ENCODE data around the gene LATS1.
"Not testable (repeated sequence)": the region's sequence is repeated elsewhere in the genome, so short reads cannot be mapped to it uniquely, and the experiment has no call there.

The LATS1 gene

GRCh38 chr6:149680503-149680902, 37.4 kb downstream of the LATS1 start:
- H3K27me3 Mint-ChIP-seq (ENCODE audit: low read depth), result no peaks in the 10 kb centered on the region
- no peak overlapping the region for H3K27ac Mint-ChIP-seq
- H3K36me3 Mint-ChIP-seq (ENCODE audit: low read depth), result peaks cover 59% of the 10 kb centered on the region
- H3K4me1 Mint-ChIP-seq, result peaks cover 16% of the 10 kb centered on the region
- H3K4me3 Mint-ChIP-seq, result no peak overlapping the region
- no peak for TF ChIP-seq CTCF (IDR thresholded peaks at IDR 0.05; ENCODE audit: unreplicated experiment in 3 of 3)
- no peaks in the 10 kb centered on the region for H3K9me3 Mint-ChIP-seq

GRCh38 chr6:149672265-149672664, 45.6 kb downstream of the LATS1 start:
- H3K36me3 Mint-ChIP-seq (ENCODE audit: low read depth), result peaks cover 83% of the 10 kb centered on the region
- not testable (repeated sequence) for H3K4me1 Mint-ChIP-seq; H3K27me3 Mint-ChIP-seq (ENCODE audit: low read depth); H3K4me3 Mint-ChIP-seq; H3K27ac Mint-ChIP-seq; H3K9me3 Mint-ChIP-seq

- H3K27ac Mint-ChIP-seq, result no peak overlapping the region
- no peak for TF ChIP-seq CTCF (IDR thresholded peaks at IDR 0.05; ENCODE audit: unreplicated experiment in 3 of 3)
- H3K9me3 Mint-ChIP-seq, result peaks cover 3% of the 10 kb centered on the region
- H3K27me3 Mint-ChIP-seq (ENCODE audit: low read depth), result no peaks in the 10 kb centered on the region
- H3K4me1 Mint-ChIP-seq, result no peaks in the 10 kb centered on the region
- H3K4me3 Mint-ChIP-seq, result no peak overlapping the region
- peaks cover 51% of the 10 kb centered on the region for H3K36me3 Mint-ChIP-seq (ENCODE audit: low read depth)
Observed at GRCh38 chr6:149660028-149660427, 57.9 kb downstream of the LATS1 start.

- Mint-ChIP-seq H3K9me3 (peaks cover 3% of the 10 kb centered on the region), H3K4me3 (no peak overlapping the region)
Observed at GRCh38 chr6:149657441-149657840, 60.5 kb downstream of the LATS1 start.

GRCh38 chr6:149651056-149651455, 66.8 kb downstream of the LATS1 start:
- Mint-ChIP-seq H3K36me3 (ENCODE audit: low read depth) (peaks cover 16% of the 10 kb centered on the region), H3K27ac (no peak overlapping the region), H3K4me1 (peaks cover 10% of the 10 kb centered on the region), H3K4me3 (no peak overlapping the region), H3K9me3 (peaks cover 3% of the 10 kb centered on the region), H3K27me3 (ENCODE audit: low read depth) (no peaks in the 10 kb centered on the region)
- TF ChIP-seq CTCF (IDR thresholded peaks at IDR 0.05; ENCODE audit: unreplicated experiment in 3 of 3), result no peak

More at GRCh38 chr6:149657441-149657840, 60.5 kb downstream of the LATS1 start:
- Mint-ChIP-seq H3K4me1 (no peaks in the 10 kb centered on the region), H3K27ac (no peak overlapping the region), H3K36me3 (ENCODE audit: low read depth) (peaks cover 43% of the 10 kb centered on the region), H3K27me3 (ENCODE audit: low read depth) (no peaks in the 10 kb centered on the region)
- no peak for TF ChIP-seq CTCF (IDR thresholded peaks at IDR 0.05; ENCODE audit: unreplicated experiment in 3 of 3)

- H3K27ac Mint-ChIP-seq, result peak within 1 kb of the TSS; percentile 63 to 88 (median 68)
- no peaks in the 10 kb centered on the region for H3K27me3 Mint-ChIP-seq (ENCODE audit: low read depth)
- no peaks in the 10 kb centered on the region for H3K9me3 Mint-ChIP-seq
- TF ChIP-seq CTCF (IDR thresholded peaks at IDR 0.05; ENCODE audit: unreplicated experiment in 3 of 3), result no peak
- H3K4me1 Mint-ChIP-seq, result peaks cover 13% of the 10 kb centered on the region
- H3K4me3 Mint-ChIP-seq, result peak within 1 kb of the TSS; percentile 88 to 95 (median 92)
- no peaks in the 10 kb centered on the region for H3K36me3 Mint-ChIP-seq (ENCODE audit: low read depth)
Observed at GRCh38 chr6:149648148-149649145, 69.5 kb downstream of the LATS1 start, which contains the start of gene KATNA1. Gene KATNA1 (minus strand): TSS chr6:149648714. CDS start chr6:149638547, 10,167 bp downstream.
